Tibial artery (tissue), 4 donors: ENCODE data around the gene THSD7B.

ENCODE experiments used
- DNase-seq, 2 donors: peaks; one replicate each; pipeline ENCODE4 v3.0.0-alpha.2; 2019
- H3K27ac ChIP-seq, 2 donors: fragments of 200-600 bp; sonication (generic) in 1 of 2; 1 replicate in 1 of 2; 2 replicates in 1 of 2; pipeline ENCODE4 v1.5.1; 2018 to 2019; ENCODE audit warnings: mild to moderate bottlenecking in 1 of 2
- H3K27me3 ChIP-seq, 2 donors: fragments of 200-600 bp; sonication (generic) in 1 of 2; one replicate each; pipeline versions ENCODE4 v1.5.1 to v1.6.0; 2016 to 2019
- H3K36me3 ChIP-seq, 3 donors: fragments of 200-600 bp; sonication (generic) in 2 of 3; one replicate each; pipeline ENCODE4 v1.5.1; 2016 to 2019; ENCODE audit warnings: mild to moderate bottlenecking in 2 of 3
- H3K4me1 ChIP-seq, 4 donors: fragments of 200-600 bp; sonication (generic) in 2 of 4; 1 replicate in 3 of 4; 2 replicates in 1 of 4; pipeline ENCODE4 v1.5.1; 2016 to 2019
- H3K4me3 ChIP-seq, 2 donors: fragments of 200-600 bp; sonication (generic) in 1 of 2; 1 replicate in 1 of 2; 2 replicates in 1 of 2; pipeline ENCODE4 v1.5.1; 2018 to 2019; ENCODE audit warnings: mild to moderate bottlenecking in 2 of 2
- H3K9me3 ChIP-seq, 3 donors: fragments of 200-600 bp; sonication (generic) in 1 of 3; one replicate each; pipeline ENCODE4 v1.5.1; 2016 to 2019
- intact Hi-C: fragments of 100-400 bp; cut with DNase I; formaldehyde crosslinking; loops from one replicate; pipeline ENCODE4 v1.15.0; 2023; ENCODE audit warnings: low total_unique reads
- TF ChIP-seq, protein P1 (sequence below), 2 experiments: fragments of 200-600 bp in 1 of 2; fragments of 450-650 bp in 1 of 2; IDR thresholded peaks; one replicate each; pipeline ENCODE4 v1.5.1; 2017 to 2019; ENCODE audit warnings: antibody characterized with exemption in 2 of 2, mild to moderate bottlenecking in 1 of 2, moderate library complexity in 1 of 2

THSD7B gene, protein sequence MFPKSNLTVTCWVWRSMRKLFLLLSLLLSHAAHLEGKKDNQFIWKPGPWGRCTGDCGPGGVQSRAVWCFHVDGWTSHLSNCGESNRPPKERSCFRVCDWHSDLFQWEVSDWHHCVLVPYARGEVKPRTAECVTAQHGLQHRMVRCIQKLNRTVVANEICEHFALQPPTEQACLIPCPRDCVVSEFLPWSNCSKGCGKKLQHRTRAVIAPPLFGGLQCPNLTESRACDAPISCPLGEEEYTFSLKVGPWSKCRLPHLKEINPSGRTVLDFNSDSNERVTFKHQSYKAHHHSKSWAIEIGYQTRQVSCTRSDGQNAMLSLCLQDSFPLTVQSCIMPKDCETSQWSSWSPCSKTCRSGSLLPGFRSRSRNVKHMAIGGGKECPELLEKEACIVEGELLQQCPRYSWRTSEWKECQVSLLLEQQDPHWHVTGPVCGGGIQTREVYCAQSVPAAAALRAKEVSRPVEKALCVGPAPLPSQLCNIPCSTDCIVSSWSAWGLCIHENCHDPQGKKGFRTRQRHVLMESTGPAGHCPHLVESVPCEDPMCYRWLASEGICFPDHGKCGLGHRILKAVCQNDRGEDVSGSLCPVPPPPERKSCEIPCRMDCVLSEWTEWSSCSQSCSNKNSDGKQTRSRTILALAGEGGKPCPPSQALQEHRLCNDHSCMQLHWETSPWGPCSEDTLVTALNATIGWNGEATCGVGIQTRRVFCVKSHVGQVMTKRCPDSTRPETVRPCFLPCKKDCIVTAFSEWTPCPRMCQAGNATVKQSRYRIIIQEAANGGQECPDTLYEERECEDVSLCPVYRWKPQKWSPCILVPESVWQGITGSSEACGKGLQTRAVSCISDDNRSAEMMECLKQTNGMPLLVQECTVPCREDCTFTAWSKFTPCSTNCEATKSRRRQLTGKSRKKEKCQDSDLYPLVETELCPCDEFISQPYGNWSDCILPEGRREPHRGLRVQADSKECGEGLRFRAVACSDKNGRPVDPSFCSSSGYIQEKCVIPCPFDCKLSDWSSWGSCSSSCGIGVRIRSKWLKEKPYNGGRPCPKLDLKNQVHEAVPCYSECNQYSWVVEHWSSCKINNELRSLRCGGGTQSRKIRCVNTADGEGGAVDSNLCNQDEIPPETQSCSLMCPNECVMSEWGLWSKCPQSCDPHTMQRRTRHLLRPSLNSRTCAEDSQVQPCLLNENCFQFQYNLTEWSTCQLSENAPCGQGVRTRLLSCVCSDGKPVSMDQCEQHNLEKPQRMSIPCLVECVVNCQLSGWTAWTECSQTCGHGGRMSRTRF (N-terminal part only)

DNA sequence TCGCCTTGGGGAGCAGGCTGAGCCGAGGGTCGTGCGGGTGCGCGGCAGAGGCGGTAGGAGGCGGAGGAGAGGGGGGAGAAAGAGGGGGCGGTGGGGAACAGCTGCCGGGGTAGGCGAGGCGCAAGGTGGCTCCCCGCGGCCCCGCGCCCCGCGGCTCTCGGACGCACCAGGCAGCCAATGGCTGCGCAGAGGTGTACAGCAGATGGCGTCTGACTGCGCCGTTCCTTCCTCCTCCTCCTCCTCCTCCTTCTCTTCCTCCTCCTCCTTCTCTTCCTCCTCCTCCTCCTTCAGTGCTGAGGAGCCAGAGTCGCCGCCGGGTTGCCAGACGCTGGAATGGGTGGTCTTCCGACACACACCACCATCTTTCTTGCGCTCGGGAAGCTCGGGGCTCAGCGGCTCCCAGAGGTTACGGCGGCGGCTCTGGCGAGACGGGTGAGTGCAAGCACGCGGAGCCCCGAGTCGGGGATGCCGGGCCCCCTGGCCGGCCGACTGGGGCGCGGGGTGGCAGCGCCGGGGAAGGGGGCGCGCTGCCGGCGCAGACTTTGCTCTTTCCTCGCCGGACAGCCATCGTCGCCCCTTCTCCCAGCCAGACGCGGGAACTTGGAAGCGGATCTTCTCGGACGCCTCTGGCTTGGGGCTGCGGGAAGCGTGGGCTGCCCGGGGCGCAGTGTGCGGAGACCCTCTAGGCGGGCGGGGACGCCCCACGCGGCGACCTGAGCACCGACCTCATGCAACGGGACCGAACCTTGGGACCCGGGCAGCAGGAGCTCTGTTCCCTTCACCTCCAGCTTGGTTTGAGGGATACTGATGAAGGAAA, at the start of gene THSD7B:
Gene THSD7B (plus strand): TSS at position 290 of the 817 bp plus-strand sequence. CDS start 116,634 bp downstream, outside the sequence.
- Histone ChIP-seq H3K27me3 (peaks cover 0 to 19% of the 10 kb centered on the region in 2 donors), H3K36me3 (no peaks in the 10 kb centered on the region), H3K9me3 (no peaks in the 10 kb centered on the region), H3K4me1 (peaks cover 0 to 36% (median 29%) of the 10 kb centered on the region in 4 donors), H3K4me3 (peak within 1 kb of the TSS; percentile 51 to 65), H3K27ac (no peak within 1 kb of the TSS)
- intact Hi-C loops: no loop called here
- TF ChIP-seq, protein P1, sequence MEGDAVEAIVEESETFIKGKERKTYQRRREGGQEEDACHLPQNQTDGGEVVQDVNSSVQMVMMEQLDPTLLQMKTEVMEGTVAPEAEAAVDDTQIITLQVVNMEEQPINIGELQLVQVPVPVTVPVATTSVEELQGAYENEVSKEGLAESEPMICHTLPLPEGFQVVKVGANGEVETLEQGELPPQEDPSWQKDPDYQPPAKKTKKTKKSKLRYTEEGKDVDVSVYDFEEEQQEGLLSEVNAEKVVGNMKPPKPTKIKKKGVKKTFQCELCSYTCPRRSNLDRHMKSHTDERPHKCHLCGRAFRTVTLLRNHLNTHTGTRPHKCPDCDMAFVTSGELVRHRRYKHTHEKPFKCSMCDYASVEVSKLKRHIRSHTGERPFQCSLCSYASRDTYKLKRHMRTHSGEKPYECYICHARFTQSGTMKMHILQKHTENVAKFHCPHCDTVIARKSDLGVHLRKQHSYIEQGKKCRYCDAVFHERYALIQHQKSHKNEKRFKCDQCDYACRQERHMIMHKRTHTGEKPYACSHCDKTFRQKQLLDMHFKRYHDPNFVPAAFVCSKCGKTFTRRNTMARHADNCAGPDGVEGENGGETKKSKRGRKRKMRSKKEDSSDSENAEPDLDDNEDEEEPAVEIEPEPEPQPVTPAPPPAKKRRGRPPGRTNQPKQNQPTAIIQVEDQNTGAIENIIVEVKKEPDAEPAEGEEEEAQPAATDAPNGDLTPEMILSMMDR (IDR thresholded peaks at IDR 0.05): no peak
- no peak for DNase-seq

DNA sequence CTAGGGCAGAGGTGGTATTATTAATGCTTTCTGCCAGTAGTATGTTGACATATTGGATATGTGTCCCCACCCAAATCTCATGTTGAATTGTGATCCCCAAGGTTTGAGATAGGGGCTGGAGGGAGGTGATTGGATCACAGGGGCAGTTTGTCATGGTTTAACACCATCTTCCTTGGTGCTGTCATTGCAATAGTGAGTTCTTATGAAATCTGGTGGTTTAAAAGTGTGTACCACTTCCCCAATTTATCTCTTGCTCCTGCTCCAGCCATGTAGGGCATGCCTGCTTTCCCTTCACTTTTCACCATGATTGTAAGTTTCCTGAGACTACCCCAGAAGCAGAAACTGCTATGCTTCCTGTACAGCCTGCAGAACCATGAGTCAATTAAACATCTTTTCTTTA, 47.1 kb upstream of the THSD7B start:
- Histone ChIP-seq H3K4me1 (no peaks in the 10 kb centered on the region), H3K27me3 (no peaks in the 10 kb centered on the region), H3K27ac (no peak overlapping the region), H3K9me3 (no peaks in the 10 kb centered on the region), H3K36me3 (no peaks in the 10 kb centered on the region), H3K4me3 (no peak overlapping the region)
- intact Hi-C loops: no loop called here
- TF ChIP-seq, protein P1 (IDR thresholded peaks at IDR 0.05): no peak
- DNase-seq: no peak

DNA sequence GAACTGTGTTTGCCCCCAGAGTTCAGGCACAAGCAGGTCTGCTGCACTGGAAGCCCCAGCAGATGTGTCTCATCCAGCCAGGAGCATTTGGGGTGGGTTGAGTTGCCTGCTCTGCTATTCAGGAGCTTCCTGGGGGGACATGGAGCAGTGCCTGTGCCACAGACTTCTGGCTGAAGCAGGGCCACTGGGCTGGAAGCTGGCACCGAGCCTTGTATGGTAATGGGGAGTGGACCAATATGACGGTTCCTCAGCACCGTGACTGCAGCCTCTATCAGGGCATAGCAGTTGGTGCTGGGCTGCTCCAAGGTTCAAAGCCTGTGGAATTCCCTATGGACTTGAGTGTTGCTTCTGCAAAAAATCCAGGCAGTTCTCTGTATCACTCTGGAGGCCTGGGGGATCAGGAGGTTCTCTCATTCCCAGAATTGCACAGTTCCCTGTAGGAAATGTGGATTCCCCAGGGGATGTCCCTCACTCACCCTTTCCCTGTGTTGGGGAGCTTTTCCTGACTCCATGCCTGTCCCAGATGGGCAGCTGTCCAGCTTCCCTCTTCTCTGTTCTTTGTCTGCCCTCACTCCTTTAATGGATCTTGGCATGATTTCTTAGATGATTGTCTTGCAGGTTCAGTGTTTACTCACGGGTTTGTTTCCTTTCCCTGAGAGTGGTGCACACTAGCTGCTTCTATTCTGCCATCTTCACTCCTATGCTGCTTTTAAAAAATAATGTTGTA, 37.2 kb upstream of the THSD7B start:
- Histone ChIP-seq H3K27ac (no peak overlapping the region), H3K36me3 (no peaks in the 10 kb centered on the region), H3K4me1 (no peaks in the 10 kb centered on the region), H3K9me3 (no peaks in the 10 kb centered on the region), H3K27me3 (no peaks in the 10 kb centered on the region), H3K4me3 (no peak overlapping the region)
- no peak for DNase-seq
- TF ChIP-seq, protein P1 (IDR thresholded peaks at IDR 0.05): no peak
- intact Hi-C loops: no loop called here

DNA sequence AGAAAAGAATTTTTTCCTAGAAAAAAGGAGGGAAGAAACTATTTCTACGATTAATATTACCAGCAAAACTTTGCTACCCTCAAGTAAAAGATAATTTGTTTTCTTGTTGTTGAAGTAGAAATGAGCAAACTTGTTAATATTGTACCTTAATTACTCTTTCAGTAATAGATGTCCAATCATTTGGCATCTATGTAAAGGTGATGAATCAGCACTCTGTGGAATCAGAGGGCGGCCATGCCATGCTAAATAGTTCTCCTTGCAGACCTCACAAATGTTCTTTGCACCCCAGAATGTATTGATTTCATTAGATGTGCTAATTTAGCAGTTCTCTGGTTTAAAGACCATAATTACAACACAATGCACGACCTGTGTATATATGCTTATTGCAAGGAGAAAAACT, 29.1 kb upstream of the THSD7B start:
- no peak for DNase-seq
- H3K27ac ChIP-seq: no peak overlapping the region
- H3K36me3 ChIP-seq: no peaks in the 10 kb centered on the region
- H3K4me1 ChIP-seq: peaks cover 0 to 10% (median 0%) of the 10 kb centered on the region in 4 donors
- H3K9me3 ChIP-seq: no peaks in the 10 kb centered on the region
- intact Hi-C loops: no loop called here
- H3K4me3 ChIP-seq: no peak overlapping the region
- TF ChIP-seq, protein P1 (IDR thresholded peaks at IDR 0.05): no peak
- no peaks in the 10 kb centered on the region for H3K27me3 ChIP-seq
